PC-3 (cell line): ENCODE data around the gene HMOX2. TPM values are rescaled to one million over a fixed set of nuclear protein-coding genes. Genes with fewer than 3 reads are reported as not detected.
A peak's percentile ranks its signal among the peaks of the same experiment; 100 is the strongest.

Experiments used
- ATAC-seq: fragments of 200-7000 bp; cut with Tn5 transposase; 2 replicates; pipeline ENCODE4 v1.9.1; 2020; ENCODE audit warnings: mild to moderate bottlenecking, moderate library complexity
- BruUV-seq: library from RNA; stranded (reverse); fragments of 400-500 nt; replicated peaks from 2 replicates; lab custom pipeline; 2021; lab: Mats Ljungman, UMichigan
- CTCF ChIA-PET: fragments of 300-600 bp; sonication (Branson Sonifier 250); formaldehyde crosslinking; loops from one replicate; lab custom pipeline; 2022; ENCODE audit warnings: antibody characterized with exemption; lab: Charles Lee
- POLR2A ChIA-PET: fragments of 300-600 bp; sonication (Branson Sonifier 250); formaldehyde crosslinking; loops from one replicate; lab custom pipeline; 2022; ENCODE audit warnings: antibody characterized with exemption; ENCODE audit not compliant: unreplicated experiment; lab: Charles Lee
- DNase-seq: peaks from one replicate; pipeline ENCODE4 v3.0.0-alpha.2; 2015
- H2AFZ ChIP-seq: fragments of 300-600 bp; sonication (generic); 2 replicates; pipeline ENCODE4 v1.6.0; 2016; ENCODE audit warnings: antibody characterized with exemption, low read length
- H3F3A ChIP-seq: fragments of 300-600 bp; sonication (generic); one replicate; pipeline ENCODE4 v1.6.0; 2017; ENCODE audit warnings: antibody characterized with exemption, low read length, control low read depth, mild to moderate bottlenecking; ENCODE audit not compliant: unreplicated experiment
- H3K27ac ChIP-seq: fragments of 300-600 bp; sonication (generic); 2 replicates; pipeline ENCODE4 v1.5.1; 2016; ENCODE audit warnings: mild to moderate bottlenecking, low read length
- H3K27me3 ChIP-seq: fragments of 300-600 bp; sonication (generic); 2 replicates; pipeline ENCODE4 v1.6.1; 2016; ENCODE audit warnings: low read length, mixed read lengths
- H3K36me3 ChIP-seq: fragments of 300-600 bp; sonication (generic); 2 replicates; pipeline ENCODE4 v1.6.1; 2016; ENCODE audit warnings: low read depth, mixed run types, low read length, mixed read lengths
- H3K4me1 ChIP-seq: fragments of 300-600 bp; sonication (generic); 2 replicates; pipeline ENCODE4 v1.5.1; 2016; ENCODE audit warnings: low read length; ENCODE audit not compliant: insufficient read depth
- H3K4me2 ChIP-seq: fragments of 300-600 bp; sonication (generic); 2 replicates; pipeline ENCODE4 v1.6.0; 2016; ENCODE audit warnings: low read length
- H3K4me3 ChIP-seq: fragments of 300-600 bp; sonication (generic); 2 replicates; pipeline ENCODE4 v1.5.1; 2016; ENCODE audit warnings: mild to moderate bottlenecking, low read length, mixed read lengths
- H3K79me2 ChIP-seq: fragments of 300-600 bp; sonication (generic); 2 replicates; pipeline ENCODE4 v1.6.1; 2017; ENCODE audit warnings: low read length, mixed read lengths
- H3K9ac ChIP-seq: fragments of 300-600 bp; sonication (generic); 2 replicates; pipeline ENCODE4 v1.6.0; 2016; ENCODE audit warnings: mild to moderate bottlenecking, low read length
- H3K9me2 ChIP-seq: fragments of 300-600 bp; sonication (generic); replicated peaks from 2 replicates; pipeline ENCODE4 v1.6.1; 2016; ENCODE audit warnings: mixed run types, low read length, mixed read lengths
- H3K9me3 ChIP-seq: fragments of 300-600 bp; sonication (generic); 2 replicates; pipeline ENCODE4 v1.6.1; 2016; ENCODE audit warnings: low read length, mixed read lengths
- H4K20me1 ChIP-seq: fragments of 300-600 bp; sonication (generic); 2 replicates; pipeline ENCODE4 v1.6.1; 2016; ENCODE audit warnings: low read length, mixed read lengths
- CTCF ChIP-seq: fragments of 300-600 bp; sonication (generic); conservative IDR thresholded peaks from 2 replicates; pipeline ENCODE4 v1.5.1; 2017; ENCODE audit warnings: antibody characterized with exemption, low read depth, mild to moderate bottlenecking, low read length
- EZH2 ChIP-seq: fragments of 300-600 bp; sonication (generic); IDR thresholded peaks from one replicate; pipeline ENCODE4 v1.6.1; 2017; ENCODE audit warnings: antibody characterized with exemption, mild to moderate bottlenecking, low read length; ENCODE audit not compliant: unreplicated experiment
- EZH2phosphoT487 ChIP-seq: fragments of 300-600 bp; sonication (generic); IDR thresholded peaks from 2 replicates; pipeline ENCODE4 v1.6.1; 2018; ENCODE audit warnings: mild to moderate bottlenecking, antibody characterized with exemption, low read length, borderline replicate concordance
- intact Hi-C: fragments of 100-400 bp; cut with micrococcal nuclease; formaldehyde crosslinking; loops from 2 replicates; pipeline ENCODE4 v1.9.0; 2023
- total RNA-seq: library from RNA; depleted of rRNA; stranded (reverse); fragments of >200 nt; gene quantifications from 2 replicates; pipeline ENCODE4 v1.2.3, GENCODE V29; 2014

HMOX2 gene
- total RNA-seq, 1 experiment from 2014 or later: 86.9 TPM

- CTCF ChIA-PET: no interaction called here
- no peak overlapping the region for H3K4me3 ChIP-seq
- H3K4me1 ChIP-seq: no peaks in the 10 kb centered on the region
- no peak overlapping the region for H3K4me2 ChIP-seq
- no peaks in the 10 kb centered on the region for H3K9me3 ChIP-seq
- TF ChIP-seq EZH2phosphoT487 (no peak), EZH2 (no peak), CTCF (no peak)
- POLR2A ChIA-PET: no interaction called here
- DNase-seq (no peak), ATAC-seq (no peak)
- no peak overlapping the region for H2AFZ ChIP-seq
- H3K27me3 ChIP-seq: no peaks in the 10 kb centered on the region
- no peak overlapping the region for H3K27ac ChIP-seq
- no TSS peak for BruUV-seq
- H3K9ac ChIP-seq: no peak overlapping the region
- intact Hi-C loops: no loop called here
- no peaks in the 10 kb centered on the region for H3K79me2 ChIP-seq
- H3K36me3 ChIP-seq: peaks cover 5% of the 10 kb centered on the region; the same call in 1 of the 2 replicates
- no peaks in the 10 kb centered on the region for H3K9me2 ChIP-seq
- H3F3A ChIP-seq: no peaks in the 10 kb centered on the region
- no peaks in the 10 kb centered on the region for H4K20me1 ChIP-seq
Observed at GRCh38 chr16:4510747-4511426, 34.7 kb downstream of the HMOX2 start.

GRCh38 chr16:4511441-4512082 is 35.4 kb downstream of the HMOX2 start:
- H3K27ac ChIP-seq: no peak overlapping the region
- no peaks in the 10 kb centered on the region for H3K9me2 ChIP-seq
- H3K4me2 ChIP-seq: no peak overlapping the region
- no peaks in the 10 kb centered on the region for H3K27me3 ChIP-seq
- intact Hi-C loops: no loop called here
- H3K9me3 ChIP-seq: no peaks in the 10 kb centered on the region
- no peak overlapping the region for H3K9ac ChIP-seq
- H3K36me3 ChIP-seq: peaks cover 4% of the 10 kb centered on the region; the same call in 1 of the 2 replicates
- H2AFZ ChIP-seq: no peak overlapping the region
- ATAC-seq (peak; percentile 78), DNase-seq (peak; percentile 44)
- H3K4me3 ChIP-seq: no peak overlapping the region
- no peaks in the 10 kb centered on the region for H4K20me1 ChIP-seq
- H3K4me1 ChIP-seq: no peaks in the 10 kb centered on the region
- no TSS peak for BruUV-seq
- CTCF ChIA-PET: no interaction called here
- TF ChIP-seq EZH2 (no peak), CTCF (peak; percentile 51)
- POLR2A ChIA-PET: no interaction called here
- no peaks in the 10 kb centered on the region for H3K79me2 ChIP-seq
- no peaks in the 10 kb centered on the region for H3F3A ChIP-seq

- no peaks in the 10 kb centered on the region for H3K9me3 ChIP-seq
- BruUV-seq: no TSS peak
- no peaks in the 10 kb centered on the region for H3K9me2 ChIP-seq
- no peak overlapping the region for H2AFZ ChIP-seq
- intact Hi-C loops: no loop called here
- no peaks in the 10 kb centered on the region for H3F3A ChIP-seq
- DNase-seq (no peak), ATAC-seq (no peak)
- H3K4me1 ChIP-seq: no peaks in the 10 kb centered on the region
- H3K4me3 ChIP-seq: no peak overlapping the region
- H3K9ac ChIP-seq: no peak overlapping the region
- H3K36me3 ChIP-seq: peaks cover 4% of the 10 kb centered on the region; the same call in 1 of the 2 replicates
- H3K79me2 ChIP-seq: no peaks in the 10 kb centered on the region
- no peaks in the 10 kb centered on the region for H3K27me3 ChIP-seq
- ChIA-PET POLR2A (no interaction called here), CTCF (no interaction called here)
- H4K20me1 ChIP-seq: no peaks in the 10 kb centered on the region
- TF ChIP-seq EZH2: no peak
- no peak for TF ChIP-seq EZH2phosphoT487
- TF ChIP-seq CTCF: no peak
- H3K4me2 ChIP-seq: no peak overlapping the region
- no peak overlapping the region for H3K27ac ChIP-seq
Observed at GRCh38 chr16:4512473-4512872, 36.3 kb downstream of the HMOX2 start.
